Sigmoid colon (tissue), 7 donors: ENCODE results near the gene ZNF200. TPM values are rescaled to one million over a fixed set of nuclear protein-coding genes. Genes with fewer than 3 reads are reported as not detected.

Source experiments
- DNase-seq: peaks from one replicate; pipeline ENCODE4 v3.0.0-alpha.2; 2019
- H3K27ac ChIP-seq, 4 donors: fragments of 200-600 bp; sonication (generic); one replicate each; pipeline ENCODE4 v1.5.1; 2016 to 2019; ENCODE audit warnings: mild to moderate bottlenecking in 1 of 4
- H3K27me3 ChIP-seq, 3 donors: fragments of 200-600 bp; sonication (generic); one replicate each; pipeline ENCODE4 v1.5.1; 2019; ENCODE audit warnings: mild to moderate bottlenecking in 1 of 3
- H3K36me3 ChIP-seq, 4 donors: fragments of 200-600 bp; sonication (generic); one replicate each; pipeline ENCODE4 v1.5.1; 2016 to 2019
- H3K4me1 ChIP-seq, 4 donors: fragments of 200-600 bp; sonication (generic); one replicate each; pipeline ENCODE4 v1.5.1; 2017 to 2019
- H3K4me3 ChIP-seq, 4 donors: fragments of 200-600 bp; sonication (generic); one replicate each; pipeline ENCODE4 v1.5.1; 2017 to 2019; ENCODE audit warnings: mild to moderate bottlenecking in 2 of 4, moderate library complexity in 1 of 4
- H3K9me3 ChIP-seq, 4 donors: fragments of 200-600 bp in 3 of 4; sonication (generic) in 3 of 4; one replicate each; pipeline versions ENCODE4 v1.5.1 to v1.6.1; 2013 to 2019
- EP300 ChIP-seq, 4 donors: sonication (generic); formaldehyde crosslinking; IDR thresholded peaks; one replicate each; pipeline ENCODE4 v1.6.1; 2017; ENCODE audit warnings: antibody characterized with exemption in 4 of 4
- POLR2A ChIP-seq, 2 donors: fragments of 450-650 bp; IDR thresholded peaks; one replicate each; pipeline ENCODE4 v1.6.1; 2016; ENCODE audit warnings: antibody characterized with exemption in 2 of 2, mild to moderate bottlenecking in 2 of 2, moderate library complexity in 2 of 2
- POLR2AphosphoS5 ChIP-seq, 4 donors: sonication (generic); formaldehyde crosslinking; IDR thresholded peaks; one replicate each; pipeline ENCODE4 v1.6.1; 2017; ENCODE audit warnings: antibody characterized with exemption in 4 of 4
- WGBS, 2 donors: extraction: QIAGEN DNeasy Blood & Tissue Kit; methylation state at CpG; one replicate each; pipeline ENCODE4 v1.1.7; 2013; 5-methylcytosine and 5-hydroxymethylcytosine counted together
- intact Hi-C: fragments of 100-400 bp; cut with DNase I; formaldehyde crosslinking; loops from one replicate; pipeline ENCODE4 v1.15.1; 2023
- polyA plus RNA-seq, 3 donors: library from polyadenylated mRNA; stranded (reverse); fragments of 200-250 nt; gene quantifications; one replicate each; pipeline ENCODE4 v1.2.3, GENCODE V29; 2013
- total RNA-seq, 4 donors: library from RNA; depleted of rRNA; stranded (reverse); fragments of >200 nt; gene quantifications; one replicate each; pipeline ENCODE4 v1.1.0, GENCODE V29; 2016
- TF ChIP-seq, protein P1 (sequence below), 4 experiments: fragments of 450-650 bp in 3 of 4; fragments of 200-600 bp in 1 of 4; IDR thresholded peaks; one replicate each; pipeline ENCODE4 v1.5.1; 2016 to 2019; ENCODE audit warnings: antibody characterized with exemption in 4 of 4, mild to moderate bottlenecking in 3 of 4, moderate library complexity in 2 of 4
- donor health status: healthy with polysubstance abuse.
- donor health status: Bipolar disorder and iron deficiency.
- donor health status: healthy.

Gene ZNF200
- total and polyA plus RNA-seq, 7 donors = 2.8 to 6.8 (median 5.5) TPM

DNA sequence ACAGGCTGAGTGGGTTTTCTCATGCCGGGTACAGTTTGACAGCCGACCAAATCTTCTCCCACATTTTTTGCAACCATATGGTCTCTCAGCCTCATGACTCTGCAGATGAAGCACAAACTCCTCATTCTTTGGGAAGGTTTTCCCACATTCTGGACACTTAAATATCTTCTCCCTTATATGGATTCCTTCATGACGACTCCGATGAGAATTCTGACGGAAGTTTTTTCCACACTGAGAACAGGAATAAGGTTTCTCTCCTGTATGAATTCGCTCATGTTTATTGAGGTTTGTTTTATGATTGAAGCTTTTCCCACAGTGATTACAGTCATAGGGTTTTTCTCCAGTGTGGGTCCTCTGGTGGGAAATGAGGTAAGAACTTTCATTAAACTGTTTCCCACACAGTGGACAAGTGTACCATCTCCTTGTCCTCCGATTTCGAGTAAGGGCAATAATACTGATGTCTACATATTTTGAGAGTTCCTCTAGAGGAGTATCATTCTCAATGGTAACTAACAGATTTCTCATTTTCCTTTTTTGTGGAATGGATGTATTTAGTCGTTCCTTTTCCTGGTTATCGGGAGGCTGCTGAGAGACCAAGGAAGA lies 10.9 kb downstream of the ZNF200 start:
- Histone ChIP-seq H3K9me3 (peaks cover 33 to 70% (median 57%) of the 10 kb centered on the region in 4 donors), H3K36me3 (peaks cover 17 to 64% (median 57%) of the 10 kb centered on the region in 4 donors), H3K27me3 (no peaks in the 10 kb centered on the region), H3K4me3 (no peak overlapping the region), H3K4me1 (no peaks in the 10 kb centered on the region), H3K27ac (no peak overlapping the region)
- DNase-seq = no peak
- TF ChIP-seq POLR2AphosphoS5 (IDR thresholded peaks at IDR 0.05) (no peak), POLR2A (IDR thresholded peaks at IDR 0.05) (no peak), EP300 (IDR thresholded peaks at IDR 0.05) (no peak)
- TF ChIP-seq, protein P1, sequence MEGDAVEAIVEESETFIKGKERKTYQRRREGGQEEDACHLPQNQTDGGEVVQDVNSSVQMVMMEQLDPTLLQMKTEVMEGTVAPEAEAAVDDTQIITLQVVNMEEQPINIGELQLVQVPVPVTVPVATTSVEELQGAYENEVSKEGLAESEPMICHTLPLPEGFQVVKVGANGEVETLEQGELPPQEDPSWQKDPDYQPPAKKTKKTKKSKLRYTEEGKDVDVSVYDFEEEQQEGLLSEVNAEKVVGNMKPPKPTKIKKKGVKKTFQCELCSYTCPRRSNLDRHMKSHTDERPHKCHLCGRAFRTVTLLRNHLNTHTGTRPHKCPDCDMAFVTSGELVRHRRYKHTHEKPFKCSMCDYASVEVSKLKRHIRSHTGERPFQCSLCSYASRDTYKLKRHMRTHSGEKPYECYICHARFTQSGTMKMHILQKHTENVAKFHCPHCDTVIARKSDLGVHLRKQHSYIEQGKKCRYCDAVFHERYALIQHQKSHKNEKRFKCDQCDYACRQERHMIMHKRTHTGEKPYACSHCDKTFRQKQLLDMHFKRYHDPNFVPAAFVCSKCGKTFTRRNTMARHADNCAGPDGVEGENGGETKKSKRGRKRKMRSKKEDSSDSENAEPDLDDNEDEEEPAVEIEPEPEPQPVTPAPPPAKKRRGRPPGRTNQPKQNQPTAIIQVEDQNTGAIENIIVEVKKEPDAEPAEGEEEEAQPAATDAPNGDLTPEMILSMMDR (IDR thresholded peaks at IDR 0.05) = no peak
- WGBS, 2 donors = 98 to 99% methylated on average over 10 of the region's 10 CpGs
- intact Hi-C loops = no loop called here

DNA sequence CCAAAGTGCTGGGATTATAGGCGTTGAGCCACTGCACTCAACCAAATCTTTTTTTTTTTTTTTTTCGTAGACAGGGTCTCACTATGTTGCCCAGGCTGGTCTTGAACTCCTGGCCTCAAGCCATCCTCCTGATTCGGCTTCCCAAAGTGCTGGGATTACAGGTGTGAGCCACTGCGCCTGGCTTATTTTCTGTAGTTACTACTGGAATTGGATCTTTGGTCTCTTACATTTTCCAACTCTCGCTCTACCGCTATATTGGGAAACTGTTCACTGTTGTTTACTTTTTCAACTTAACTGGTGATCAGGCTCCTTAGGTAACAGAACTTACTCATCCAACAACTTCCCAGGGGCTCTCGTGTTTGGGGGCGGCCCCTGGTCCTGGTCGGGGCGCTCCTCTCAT lies 14.1 kb downstream of the ZNF200 start:
- no peak for DNase-seq
- H3K9me3 ChIP-seq = peaks cover 33 to 49% (median 47%) of the 10 kb centered on the region in 4 donors
- H3K36me3 ChIP-seq = peaks cover 11 to 38% (median 33%) of the 10 kb centered on the region in 4 donors
- no peak overlapping the region for H3K4me3 ChIP-seq
- no peaks in the 10 kb centered on the region for H3K4me1 ChIP-seq
- 94 to 95% methylated on average over 10 of the region's 10 CpGs for WGBS, 2 donors
- TF ChIP-seq POLR2AphosphoS5 (IDR thresholded peaks at IDR 0.05) (no peak), EP300 (IDR thresholded peaks at IDR 0.05) (no peak), POLR2A (IDR thresholded peaks at IDR 0.05) (no peak)
- TF ChIP-seq, protein P1 (IDR thresholded peaks at IDR 0.05) = no peak
- H3K27ac ChIP-seq = no peak overlapping the region
- no peaks in the 10 kb centered on the region for H3K27me3 ChIP-seq
- intact Hi-C loops = no loop called here

DNA sequence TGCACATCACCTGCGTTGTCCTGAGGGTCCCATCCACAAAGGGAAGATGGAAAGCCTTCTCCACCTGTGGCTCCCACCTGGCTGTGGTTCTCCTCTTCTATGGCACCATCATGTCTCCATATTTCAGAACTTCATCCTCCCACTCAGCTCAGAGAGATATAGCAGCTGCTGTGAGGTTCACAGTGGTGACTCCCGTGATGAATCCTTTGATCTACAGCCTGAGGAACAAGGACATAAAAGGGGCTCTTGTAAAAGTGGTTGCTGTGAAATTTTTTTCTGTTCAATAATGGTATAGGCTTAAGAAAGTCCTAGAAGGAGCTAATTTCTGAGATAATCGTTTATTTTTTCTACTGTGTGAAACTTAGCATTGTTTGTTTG lies 18.7 kb downstream of the ZNF200 start:
- 58 to 62% methylated on average over 3 of the region's 3 CpGs for WGBS, 2 donors
- no peak for DNase-seq
- TF ChIP-seq POLR2A (IDR thresholded peaks at IDR 0.05) = no peak
- TF ChIP-seq EP300 (IDR thresholded peaks at IDR 0.05) = no peak
- H3K9me3 ChIP-seq = peaks cover 0 to 8% (median 7%) of the 10 kb centered on the region in 4 donors
- no peaks in the 10 kb centered on the region for H3K36me3 ChIP-seq
- no peak overlapping the region for H3K27ac ChIP-seq
- no peaks in the 10 kb centered on the region for H3K4me1 ChIP-seq
- intact Hi-C loops = no loop called here
- H3K27me3 ChIP-seq = no peaks in the 10 kb centered on the region
- H3K4me3 ChIP-seq = no peak overlapping the region

DNA sequence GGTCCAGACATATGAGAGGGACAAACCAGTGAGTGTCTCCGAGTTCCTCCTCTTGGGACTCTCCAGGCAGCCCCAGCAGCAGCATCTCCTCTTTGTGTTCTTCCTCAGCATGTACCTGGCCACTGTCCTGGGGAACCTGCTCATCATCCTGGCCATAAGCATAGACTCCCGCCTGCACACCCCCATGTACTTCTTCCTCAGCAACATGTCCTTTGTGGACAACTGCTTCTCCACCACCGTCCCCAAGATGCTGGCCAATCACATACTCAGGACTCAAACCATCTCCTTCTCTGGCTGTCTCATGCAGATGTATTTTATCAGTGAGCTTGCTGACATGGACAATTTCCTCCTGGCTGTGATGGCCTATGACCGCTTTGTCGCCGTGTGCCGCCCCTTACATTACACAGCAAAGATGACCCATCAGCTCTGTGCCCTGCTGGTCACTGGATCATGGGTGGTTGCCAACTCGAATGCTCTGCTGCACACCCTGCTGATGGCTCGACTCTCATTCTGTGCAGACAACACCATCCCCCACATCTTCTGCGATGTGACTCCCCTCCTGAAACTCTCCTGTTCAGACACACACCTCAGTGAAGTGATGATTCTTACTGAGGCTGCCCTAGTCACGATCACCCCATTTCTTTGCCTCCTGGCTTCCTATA lies 19.2 kb downstream of the ZNF200 start:
- 77 to 83% methylated on average over 11 of the region's 11 CpGs for WGBS, 2 donors

More for the DNA sequence above, 19.2 kb downstream of the ZNF200 start:
- no peaks in the 10 kb centered on the region for H3K36me3 ChIP-seq
- H3K27ac ChIP-seq = no peak overlapping the region
- peaks cover 0 to 5% (median 3%) of the 10 kb centered on the region in 4 donors for H3K9me3 ChIP-seq
- no peak for DNase-seq
- TF ChIP-seq POLR2AphosphoS5 (IDR thresholded peaks at IDR 0.05) = no peak
- TF ChIP-seq, protein P1 (IDR thresholded peaks at IDR 0.05) = no peak
- TF ChIP-seq EP300 (IDR thresholded peaks at IDR 0.05) = no peak
- TF ChIP-seq POLR2A (IDR thresholded peaks at IDR 0.05) = no peak
- no peaks in the 10 kb centered on the region for H3K27me3 ChIP-seq
- H3K4me1 ChIP-seq = no peaks in the 10 kb centered on the region
- intact Hi-C loops = no loop called here
- H3K4me3 ChIP-seq = no peak overlapping the region
